Stimulated activated naive B cell treated with anti-CD40 and anti-IgM and Interleukin-4, amounts not matched to agents 10 μg/mL and 1 μg/mL and 100 μg/mL, for 72 hours (primary cell): Measurements from ENCODE around the gene SV2C.
"Not testable (repeated sequence)": the region's sequence is repeated elsewhere in the genome, so short reads cannot be mapped to it uniquely, and the experiment has no call there.

Experiments used
- ATAC-seq, 2 donors: fragments of 150-1000 bp; cut with Tn5 transposase; replicated peaks; 2 replicates each; pipeline ENCODE4 v1.10.0; 2021; ENCODE audit warnings: moderate library complexity in 1 of 2
- DNase-seq: peaks from one replicate; pipeline ENCODE4 v3.0.0; 2021
- H3K27ac Mint-ChIP-seq: one replicate; pipeline ENCODE4 v1.8.0; 2022; ENCODE audit warnings: mild to moderate bottlenecking, mixed read lengths
- H3K27me3 Mint-ChIP-seq, 2 donors: one replicate each; pipeline ENCODE4 v1.8.0; 2022; ENCODE audit warnings: mixed read lengths in 2 of 2
- H3K36me3 Mint-ChIP-seq, 2 donors: one replicate each; pipeline ENCODE4 v1.8.0; 2022; ENCODE audit warnings: mixed read lengths in 2 of 2, mild to moderate bottlenecking in 1 of 2
- H3K4me1 Mint-ChIP-seq, 2 donors: one replicate each; pipeline ENCODE4 v1.8.0; 2022; ENCODE audit warnings: mixed read lengths in 2 of 2, mild to moderate bottlenecking in 1 of 2
- H3K4me3 Mint-ChIP-seq, 2 donors: one replicate each; pipeline ENCODE4 v1.8.0; 2022; ENCODE audit warnings: mild to moderate bottlenecking in 2 of 2, mixed read lengths in 2 of 2, moderate library complexity in 1 of 2
- H3K9me3 Mint-ChIP-seq, 2 donors: one replicate each; pipeline ENCODE4 v1.8.0; 2022; ENCODE audit warnings: mixed read lengths in 2 of 2, mild to moderate bottlenecking in 1 of 2

SV2C gene

GRCh38 chr5:76216748-76217147 lies 133.6 kb downstream of the SV2C start:
- no peaks in the 10 kb centered on the region for H3K4me1 Mint-ChIP-seq
- no peak for ATAC-seq
- H3K4me3 Mint-ChIP-seq, result no peak overlapping the region
- no peaks in the 10 kb centered on the region for H3K36me3 Mint-ChIP-seq
- H3K27ac Mint-ChIP-seq, result no peak overlapping the region
- peaks cover 2 to 4% of the 10 kb centered on the region in 2 donors for H3K9me3 Mint-ChIP-seq
- no peak for DNase-seq
- H3K27me3 Mint-ChIP-seq, result peaks cover 15 to 20% of the 10 kb centered on the region in 2 donors

GRCh38 chr5:76219636-76220035 lies 136.5 kb downstream of the SV2C start:
- Mint-ChIP-seq H3K4me3 (no peak overlapping the region), H3K9me3 (peaks cover 4% of the 10 kb centered on the region in 2 donors), H3K27ac (no peak overlapping the region), H3K27me3 (peaks cover 15 to 17% of the 10 kb centered on the region in 2 donors), H3K4me1 (peaks cover 0 to 6% of the 10 kb centered on the region in 2 donors), H3K36me3 (no peaks in the 10 kb centered on the region)
- ATAC-seq (no peak), DNase-seq (no peak)

GRCh38 chr5:76221311-76221710 lies 138.1 kb downstream of the SV2C start:
- Mint-ChIP-seq H3K4me1 (peaks cover 0 to 6% of the 10 kb centered on the region in 2 donors), H3K36me3 (no peaks in the 10 kb centered on the region), H3K9me3 (peaks cover 0 to 4% of the 10 kb centered on the region in 2 donors), H3K27me3 (peaks cover 9 to 11% of the 10 kb centered on the region in 2 donors), H3K4me3 (no peak overlapping the region), H3K27ac (no peak overlapping the region)
- ATAC-seq (no peak), DNase-seq (no peak)

- H3K4me3 Mint-ChIP-seq, result no peak overlapping the region
- DNase-seq (no peak), ATAC-seq (no peak)
- H3K9me3 Mint-ChIP-seq, result peaks cover 0 to 4% of the 10 kb centered on the region in 2 donors
- H3K4me1 Mint-ChIP-seq, result peaks cover 0 to 6% of the 10 kb centered on the region in 2 donors
- H3K27me3 Mint-ChIP-seq, result peaks cover 8 to 10% of the 10 kb centered on the region in 2 donors
- no peak overlapping the region for H3K27ac Mint-ChIP-seq
- H3K36me3 Mint-ChIP-seq, result no peaks in the 10 kb centered on the region
These were observed 139.1 kb downstream of the SV2C start for GRCh38 chr5:76222318-76222717.

- Mint-ChIP-seq H3K36me3 (no peaks in the 10 kb centered on the region), H3K4me3 (no peak overlapping the region), H3K27ac (no peak overlapping the region), H3K9me3 (peaks cover 0 to 2% of the 10 kb centered on the region in 2 donors), H3K4me1 (peaks cover 1 to 6% of the 10 kb centered on the region in 2 donors), H3K27me3 (peaks cover 4 to 6% of the 10 kb centered on the region in 2 donors)
- ATAC-seq (no peak), DNase-seq (no peak)
These were observed 140.5 kb downstream of the SV2C start for GRCh38 chr5:76223696-76224095.

GRCh38 chr5:76224898-76225297 lies 141.7 kb downstream of the SV2C start:
- DNase-seq (no peak), ATAC-seq (no peak)
- Mint-ChIP-seq H3K9me3 (peaks cover 0 to 2% of the 10 kb centered on the region in 2 donors), H3K36me3 (no peaks in the 10 kb centered on the region), H3K27me3 (peaks cover 6 to 14% of the 10 kb centered on the region in 2 donors), H3K4me3 (no peak overlapping the region), H3K4me1 (peaks cover 1 to 6% of the 10 kb centered on the region in 2 donors), H3K27ac (no peak overlapping the region)

GRCh38 chr5:76225336-76225735 lies 142.2 kb downstream of the SV2C start:
- Mint-ChIP-seq H3K27ac (no peak overlapping the region), H3K27me3 (peaks cover 6 to 15% of the 10 kb centered on the region in 2 donors), H3K4me3 (no peak overlapping the region), H3K36me3 (no peaks in the 10 kb centered on the region), H3K9me3 (peaks cover 0 to 2% of the 10 kb centered on the region in 2 donors), H3K4me1 (peaks cover 1 to 6% of the 10 kb centered on the region in 2 donors)
- no peak for DNase-seq
- ATAC-seq, result no peak

- DNase-seq (no peak), ATAC-seq (no peak)
- peaks cover 0 to 1% of the 10 kb centered on the region in 2 donors for H3K4me1 Mint-ChIP-seq
- H3K9me3 Mint-ChIP-seq, result no peaks in the 10 kb centered on the region
- H3K36me3 Mint-ChIP-seq, result no peaks in the 10 kb centered on the region
- no peak overlapping the region for H3K4me3 Mint-ChIP-seq
- peaks cover 0 to 11% of the 10 kb centered on the region in 2 donors for H3K27me3 Mint-ChIP-seq
- no peak overlapping the region for H3K27ac Mint-ChIP-seq
These were observed 146.7 kb downstream of the SV2C start for GRCh38 chr5:76229900-76230299.

GRCh38 chr5:76230711-76231285 lies 147.6 kb downstream of the SV2C start:
- no peak for ATAC-seq
- Mint-ChIP-seq H3K27ac (no peak overlapping the region), H3K4me3 (no peak overlapping the region), H3K36me3 (no peaks in the 10 kb centered on the region), H3K27me3 (peaks cover 0 to 11% of the 10 kb centered on the region in 2 donors), H3K9me3 (no peaks in the 10 kb centered on the region), H3K4me1 (peaks cover 0 to 1% of the 10 kb centered on the region in 2 donors)
- DNase-seq, result no peak

- H3K4me3 Mint-ChIP-seq, result no peak overlapping the region
- peaks cover 4 to 15% of the 10 kb centered on the region in 2 donors for H3K27me3 Mint-ChIP-seq
- H3K4me1 Mint-ChIP-seq, result no peaks in the 10 kb centered on the region
- DNase-seq (no peak), ATAC-seq (no peak)
- peaks cover 4 to 8% of the 10 kb centered on the region in 2 donors for H3K9me3 Mint-ChIP-seq
- H3K27ac Mint-ChIP-seq, result no peak overlapping the region
- no peaks in the 10 kb centered on the region for H3K36me3 Mint-ChIP-seq
These were observed 151.5 kb downstream of the SV2C start for GRCh38 chr5:76234665-76235064.

GRCh38 chr5:76236684-76237083 lies 153.5 kb downstream of the SV2C start:
- peaks cover 14 to 23% of the 10 kb centered on the region in 2 donors for H3K27me3 Mint-ChIP-seq
- no peaks in the 10 kb centered on the region for H3K36me3 Mint-ChIP-seq
- H3K4me1 Mint-ChIP-seq, result no peaks in the 10 kb centered on the region
- H3K9me3 Mint-ChIP-seq, result peaks cover 4 to 8% of the 10 kb centered on the region in 2 donors
- H3K27ac Mint-ChIP-seq, result no peak overlapping the region
- ATAC-seq (no peak), DNase-seq (no peak)
- H3K4me3 Mint-ChIP-seq, result no peak overlapping the region

GRCh38 chr5:76240336-76240735 lies 157.2 kb downstream of the SV2C start:
- no peak for ATAC-seq
- Mint-ChIP-seq H3K4me3 (no peak overlapping the region), H3K27ac (no peak overlapping the region), H3K36me3 (no peaks in the 10 kb centered on the region), H3K27me3 (peaks cover 22 to 31% of the 10 kb centered on the region in 2 donors), H3K4me1 (no peaks in the 10 kb centered on the region), H3K9me3 (peaks cover 4 to 8% of the 10 kb centered on the region in 2 donors)
- DNase-seq, result no peak

- H3K27me3 Mint-ChIP-seq, result peaks cover 17 to 31% of the 10 kb centered on the region in 2 donors
- H3K27ac Mint-ChIP-seq, H3K9me3 Mint-ChIP-seq, H3K36me3 Mint-ChIP-seq, H3K4me1 Mint-ChIP-seq, DNase-seq, ATAC-seq, H3K4me3 Mint-ChIP-seq: not testable (repeated sequence)
These were observed 159.0 kb downstream of the SV2C start for GRCh38 chr5:76242155-76242554.

- DNase-seq, result no peak
- H3K4me3 Mint-ChIP-seq, result no peak overlapping the region
- no peaks in the 10 kb centered on the region for H3K4me1 Mint-ChIP-seq
- H3K27ac Mint-ChIP-seq, result no peak overlapping the region
- ATAC-seq, result no peak
- H3K36me3 Mint-ChIP-seq, result no peaks in the 10 kb centered on the region
- no peaks in the 10 kb centered on the region for H3K9me3 Mint-ChIP-seq
- peaks cover 10 to 12% of the 10 kb centered on the region in 2 donors for H3K27me3 Mint-ChIP-seq
These were observed 162.4 kb downstream of the SV2C start for GRCh38 chr5:76245590-76245989.

- ATAC-seq (no peak), DNase-seq (no peak)
- no peaks in the 10 kb centered on the region for H3K9me3 Mint-ChIP-seq
- H3K27ac Mint-ChIP-seq, result no peak overlapping the region
- H3K4me1 Mint-ChIP-seq, result no peaks in the 10 kb centered on the region
- H3K4me3 Mint-ChIP-seq, result no peak overlapping the region
- H3K36me3 Mint-ChIP-seq, result no peaks in the 10 kb centered on the region
- H3K27me3 Mint-ChIP-seq, result no peaks in the 10 kb centered on the region
These were observed 166.4 kb downstream of the SV2C start for GRCh38 chr5:76249621-76250020.
